ENCODE results near the gene NCBP2. TPM values are rescaled to one million over a fixed set of nuclear protein-coding genes. Genes with fewer than 3 reads are reported as not detected.

NCBP2 gene
- total RNA-seq, 1 donor from 2014 or later = 29.8 TPM

DNA sequence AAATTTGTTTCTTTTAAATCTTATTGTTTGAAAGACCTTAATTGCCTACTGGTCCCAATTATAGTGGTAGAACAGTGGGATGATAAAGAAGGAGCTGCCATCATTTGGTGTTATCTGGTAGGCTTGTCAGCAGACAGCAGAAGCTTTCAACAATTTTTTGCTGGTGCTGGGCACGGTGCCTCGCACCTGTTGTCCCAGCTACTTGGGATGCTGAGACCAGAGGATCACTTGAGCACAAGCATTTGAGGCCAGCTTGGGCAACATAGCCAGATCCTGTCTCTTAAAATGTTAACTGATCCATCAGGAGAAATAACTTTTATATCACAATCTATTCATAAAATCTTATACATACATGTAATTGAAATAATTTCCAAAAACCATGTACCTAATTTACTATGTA is 38.6 kb downstream of the NCBP2 start:
- no peak for DNase-seq (ENCODE audit: missing footprints)

DNA sequence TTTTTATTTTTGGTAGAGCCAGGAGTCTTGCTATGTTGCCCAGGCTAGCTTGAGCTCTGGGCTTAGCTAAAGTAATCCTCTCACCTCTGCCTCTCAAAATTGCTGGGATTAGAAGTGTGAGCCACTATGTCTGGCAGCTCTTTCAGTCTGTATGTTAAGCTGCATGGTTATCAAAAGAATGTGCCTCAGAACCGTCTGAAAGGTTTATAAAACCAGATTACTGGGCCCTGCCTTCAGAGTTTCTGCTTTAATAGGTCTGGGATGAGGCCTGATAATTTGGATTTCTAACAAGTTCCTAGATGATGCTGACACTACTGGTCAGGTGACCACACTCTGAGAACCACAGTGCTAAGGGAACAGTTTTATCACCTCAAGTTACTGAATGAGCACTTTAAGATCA is 40.0 kb downstream of the NCBP2 start:
- ATAC-seq = no peak
- intact Hi-C loops (cut with DNase I) = no loop called here

More for the DNA sequence above, 38.6 kb downstream of the NCBP2 start:
- no peak for ATAC-seq
- intact Hi-C loops (cut with DNase I) = no loop called here

DNA sequence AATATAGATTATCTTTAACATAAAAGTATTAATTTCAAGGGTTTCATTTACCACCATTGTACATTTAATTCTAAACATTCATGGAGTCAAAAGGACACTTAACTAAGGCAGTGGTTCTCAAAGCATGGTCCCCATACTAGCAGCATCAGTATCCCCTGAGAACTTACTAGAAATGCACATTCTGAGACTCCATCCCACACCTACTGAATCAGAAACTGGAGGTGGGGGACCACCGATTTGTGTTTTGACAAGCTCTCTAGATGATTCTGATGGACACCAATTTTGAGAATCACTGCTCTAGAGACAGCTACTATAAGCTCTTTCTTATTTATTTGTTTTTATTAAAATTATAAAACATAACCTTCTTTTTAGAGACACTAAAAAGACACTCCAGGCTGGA is 40.6 kb downstream of the NCBP2 start:
- intact Hi-C loops (cut with DNase I) = no loop called here
- DNase-seq (ENCODE audit: missing footprints) = no peak
- no peak for ATAC-seq

More for the DNA sequence above, 40.0 kb downstream of the NCBP2 start:
- DNase-seq (ENCODE audit: missing footprints) = no peak

DNA sequence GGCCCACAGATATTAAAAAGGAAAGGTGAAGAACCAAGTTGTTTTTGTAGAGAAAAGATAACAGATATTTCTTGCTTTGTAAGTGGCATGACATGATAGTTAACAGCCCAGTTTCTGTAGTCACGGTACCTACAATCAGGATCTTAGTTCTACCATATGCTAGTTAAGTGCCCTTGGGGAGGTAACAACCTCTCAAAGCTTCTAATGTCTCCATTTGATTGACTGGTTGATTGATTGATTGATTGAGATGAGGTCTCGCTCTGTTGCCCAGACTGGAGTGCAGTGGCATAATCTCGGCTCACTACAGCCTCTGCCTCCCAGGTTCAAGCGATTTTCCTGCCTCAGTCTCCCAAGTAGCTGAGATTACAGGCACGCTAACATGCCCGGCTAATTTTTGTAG is 46.1 kb downstream of the NCBP2 start:
- DNase-seq (ENCODE audit: missing footprints) (no peak), ATAC-seq (no peak)
- intact Hi-C loops (cut with DNase I) = no loop called here

DNA sequence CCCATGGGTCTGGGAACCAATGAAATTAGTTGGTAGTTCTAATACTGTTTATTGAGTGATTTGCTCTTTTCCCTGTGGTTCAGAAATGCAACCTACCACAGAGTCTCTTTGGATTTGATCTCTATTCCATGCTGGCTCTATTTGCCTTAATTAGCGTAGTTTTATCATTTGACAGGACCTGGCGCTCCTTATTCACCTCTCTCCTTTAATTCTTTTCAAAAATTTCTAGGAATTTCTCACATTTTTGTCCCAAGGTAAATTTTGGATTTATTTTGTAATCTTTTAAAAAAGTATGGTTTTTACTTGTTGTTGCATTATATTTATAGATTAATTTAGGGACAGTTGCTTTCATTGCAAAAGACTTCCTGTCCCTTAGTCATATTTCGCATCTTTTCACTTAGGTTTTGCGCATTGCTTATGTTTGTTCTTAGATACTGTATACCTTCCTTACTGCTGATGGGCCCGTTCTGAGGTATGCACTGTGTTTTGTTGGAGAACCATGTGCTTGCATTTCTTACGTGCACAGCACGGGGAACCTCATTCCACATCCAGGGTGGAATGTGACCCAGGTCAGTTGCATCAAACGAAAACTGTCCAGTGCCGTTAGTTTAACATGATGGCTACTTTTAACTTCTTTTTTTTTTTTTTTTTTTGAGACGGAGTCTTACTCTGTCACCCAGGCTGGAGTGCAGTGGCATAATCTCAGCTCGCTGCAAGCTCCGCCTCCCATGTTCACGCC is 47.6 kb downstream of the NCBP2 start:
- DNase-seq (ENCODE audit: missing footprints) (no peak), ATAC-seq (no peak)
- intact Hi-C loops (cut with DNase I) = no loop called here

DNA sequence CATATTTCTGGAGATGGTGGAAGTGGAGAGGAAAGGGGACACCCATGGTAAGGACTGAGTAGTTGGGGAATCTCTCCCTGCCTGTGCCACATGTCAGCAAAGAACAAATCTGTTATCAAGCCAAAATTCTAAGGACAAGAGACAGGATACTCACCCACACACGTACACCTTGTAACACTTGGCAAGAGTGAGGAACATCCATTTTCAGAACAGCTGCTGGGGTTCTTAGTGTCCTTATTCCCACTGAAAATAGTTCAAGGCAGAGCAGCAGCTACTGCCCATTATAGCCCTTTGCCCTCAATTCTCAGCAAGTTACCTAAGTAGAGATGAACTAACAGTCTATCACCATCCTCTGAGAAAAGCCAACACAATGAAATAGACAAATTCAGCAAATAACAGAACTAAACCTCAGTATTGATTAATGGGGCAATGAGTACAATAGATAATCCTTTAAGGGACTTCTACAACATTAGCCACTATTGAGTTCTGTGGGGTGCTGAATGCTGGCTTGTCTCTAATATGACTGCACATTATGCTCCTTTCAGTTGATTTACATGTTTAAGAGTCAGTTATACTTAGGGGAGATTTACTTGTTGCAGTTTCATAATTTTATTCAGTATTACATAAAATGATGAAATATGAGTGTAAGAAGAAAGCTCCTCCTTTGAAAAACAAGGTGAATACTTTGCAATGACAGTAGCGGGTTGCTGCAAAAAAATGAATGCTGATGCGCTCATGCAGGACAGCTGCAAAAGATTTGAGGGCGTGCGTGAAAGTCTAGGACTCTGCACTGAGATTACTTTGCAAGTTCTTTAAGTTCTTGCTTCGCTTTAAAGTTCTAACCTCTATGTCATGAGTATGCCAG is 52.3 kb downstream of the NCBP2 start:
- intact Hi-C loops (cut with DNase I) = no loop called here
- ATAC-seq (peak; percentile 20), DNase-seq (ENCODE audit: missing footprints) (no peak)

DNA sequence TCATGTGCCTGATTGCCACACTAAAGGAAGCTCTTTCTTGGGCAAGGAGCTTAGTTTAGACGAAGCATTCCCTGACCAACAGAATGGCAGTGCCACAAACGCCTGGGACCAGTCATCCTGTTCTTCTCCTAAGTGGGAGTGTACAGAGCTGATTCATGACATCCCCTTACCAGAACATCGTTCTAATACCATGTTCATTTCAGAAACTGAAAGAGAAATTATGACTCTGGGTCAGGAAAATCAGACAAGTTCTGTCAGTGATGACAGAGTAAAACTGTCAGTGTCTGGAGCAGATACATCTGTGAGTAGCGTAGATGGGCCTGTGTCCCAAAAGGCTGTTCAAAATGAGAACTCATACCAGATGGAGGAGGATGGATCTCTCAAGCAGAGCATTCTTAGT is 56.2 kb downstream of the NCBP2 start:
- intact Hi-C loops (cut with DNase I) = no loop called here
- ATAC-seq (no peak), DNase-seq (ENCODE audit: missing footprints) (no peak)

Other genes starting within 250 kb of the NCBP2 start
- 1.9 TPM for gene CEP19, start 230.3 kb downstream of the NCBP2 start, total RNA-seq
- 15.0 TPM for gene PIGX, start 230.2 kb downstream of the NCBP2 start, total RNA-seq
- gene PAK2, start 202.7 kb downstream of the NCBP2 start, total RNA-seq = 45.4 TPM
- gene SENP5, start 74.6 kb downstream of the NCBP2 start, total RNA-seq = 15.8 TPM
- 2.8 TPM for gene PIGZ, start 26.3 kb upstream of the NCBP2 start, total RNA-seq
- 4.0 TPM for gene MELTF, start 87.3 kb upstream of the NCBP2 start, total RNA-seq

Measured in Right ventricle myocardium inferior (tissue), 1 donor.